NCI-H2171 treated with DMSO at 0.1 percent for 48 hours (cell line): Measurements from ENCODE around the gene TCAF2.
"Not testable (repeated sequence)": the region's sequence is repeated elsewhere in the genome, so short reads cannot be mapped to it uniquely, and the experiment has no call there.

Experiments
- DNase-seq: peaks from one replicate; lab custom pipeline; 2025; lab: John Stamatoyannopoulos, UW

The TCAF2 gene

GRCh38 chr7:143620646-143621045, at the start of gene TCAF2:
Gene TCAF2 (plus strand): TSS chr7:143620974.
- DNase-seq, result not testable (repeated sequence)

- not testable (repeated sequence) for DNase-seq
Measured at GRCh38 chr7:143571501-143571900, 49.3 kb upstream of the TCAF2 start, which contains the start of gene CTAGE15. Gene CTAGE15 (plus strand): TSS chr7:143571801. CDS start chr7:143571818, 17 bp downstream.

- DNase-seq, result not testable (repeated sequence)
Measured at GRCh38 chr7:143588183-143588582, 32.6 kb upstream of the TCAF2 start.

- not testable (repeated sequence) for DNase-seq
Measured at GRCh38 chr7:143589897-143590296, 30.9 kb upstream of the TCAF2 start.

- not testable (repeated sequence) for DNase-seq
Measured at GRCh38 chr7:143598086-143598485, 22.7 kb upstream of the TCAF2 start.

- DNase-seq, result not testable (repeated sequence)
Measured at GRCh38 chr7:143603549-143603948, 17.2 kb upstream of the TCAF2 start.

- not testable (repeated sequence) for DNase-seq
Measured at GRCh38 chr7:143606088-143606487, 14.7 kb upstream of the TCAF2 start.

- DNase-seq, result not testable (repeated sequence)
Measured at GRCh38 chr7:143615545-143615944, 5.2 kb upstream of the TCAF2 start.

- DNase-seq, result not testable (repeated sequence)
Measured at GRCh38 chr7:143617204-143617603, 3.6 kb upstream of the TCAF2 start.

- DNase-seq, result not testable (repeated sequence)
Measured at GRCh38 chr7:143620058-143620457, 716 bp upstream of the TCAF2 start.

- DNase-seq, result not testable (repeated sequence)
Measured at GRCh38 chr7:143621175-143621574, 401 bp downstream of the TCAF2 start.

GRCh38 chr7:143622130-143622529, 1.4 kb downstream of the TCAF2 start:
- DNase-seq, result not testable (repeated sequence)

GRCh38 chr7:143630653-143631052, 9.9 kb downstream of the TCAF2 start:
- not testable (repeated sequence) for DNase-seq

- not testable (repeated sequence) for DNase-seq
Measured at GRCh38 chr7:143632506-143632905, 11.7 kb downstream of the TCAF2 start.

GRCh38 chr7:143633013-143633618, 12.3 kb downstream of the TCAF2 start:
- not testable (repeated sequence) for DNase-seq

- DNase-seq, result not testable (repeated sequence)
Measured at GRCh38 chr7:143635364-143636240, 14.8 kb downstream of the TCAF2 start.

- not testable (repeated sequence) for DNase-seq
Measured at GRCh38 chr7:143639372-143639771, 18.6 kb downstream of the TCAF2 start.

- not testable (repeated sequence) for DNase-seq
Measured at GRCh38 chr7:143640528-143641189, 19.9 kb downstream of the TCAF2 start.

- DNase-seq, result not testable (repeated sequence)
Measured at GRCh38 chr7:143646598-143646997, 25.8 kb downstream of the TCAF2 start.

GRCh38 chr7:143649902-143650301, 29.1 kb downstream of the TCAF2 start:
- DNase-seq, result not testable (repeated sequence)

- DNase-seq, result not testable (repeated sequence)
Measured at GRCh38 chr7:143650447-143650846, 29.7 kb downstream of the TCAF2 start.
